GM18907 (cell line): Measurements from ENCODE around the gene PCCA.
"Not testable (repeated sequence)": the region's sequence is repeated elsewhere in the genome, so short reads cannot be mapped to it uniquely, and the experiment has no call there.

Source experiments
- ATAC-seq: cut with Tn5 transposase; IDR thresholded peaks from one replicate; pipeline ENCODE4 v1.9.1; 2021; ENCODE audit warnings: mild to moderate bottlenecking, moderate library complexity; ENCODE audit not compliant: unreplicated experiment

The PCCA gene

GRCh38 chr13:100349594-100349993, 260.7 kb downstream of the PCCA start:
- no peak for ATAC-seq

GRCh38 chr13:100350601-100351000, 261.7 kb downstream of the PCCA start:
- no peak for ATAC-seq

GRCh38 chr13:100356426-100356825, 267.5 kb downstream of the PCCA start:
- no peak for ATAC-seq

GRCh38 chr13:100356889-100357288, 268.0 kb downstream of the PCCA start:
- no peak for ATAC-seq

GRCh38 chr13:100357764-100358163, 268.9 kb downstream of the PCCA start:
- ATAC-seq = no peak

GRCh38 chr13:100361504-100361903, 272.6 kb downstream of the PCCA start:
- ATAC-seq = no peak

- no peak for ATAC-seq
These were observed 273.5 kb downstream of the PCCA start for GRCh38 chr13:100362371-100362770.

- ATAC-seq = no peak
These were observed 273.9 kb downstream of the PCCA start for GRCh38 chr13:100362781-100363180.

- no peak for ATAC-seq
These were observed 274.4 kb downstream of the PCCA start for GRCh38 chr13:100363285-100363711.

- no peak for ATAC-seq
These were observed 275.0 kb downstream of the PCCA start for GRCh38 chr13:100363874-100364273.

- no peak for ATAC-seq
These were observed 275.7 kb downstream of the PCCA start for GRCh38 chr13:100364591-100364990.

- ATAC-seq = no peak
These were observed 276.8 kb downstream of the PCCA start for GRCh38 chr13:100365680-100366079.

GRCh38 chr13:100378533-100378932, 289.6 kb downstream of the PCCA start:
- ATAC-seq = no peak

GRCh38 chr13:100381595-100382224, 292.8 kb downstream of the PCCA start:
- no peak for ATAC-seq

- no peak for ATAC-seq
These were observed 293.9 kb downstream of the PCCA start for GRCh38 chr13:100382785-100383184.

GRCh38 chr13:100387416-100387815, 298.5 kb downstream of the PCCA start:
- no peak for ATAC-seq

- not testable (repeated sequence) for ATAC-seq
These were observed 299.3 kb downstream of the PCCA start for GRCh38 chr13:100388150-100388549.

GRCh38 chr13:100388923-100389322, 300.0 kb downstream of the PCCA start:
- no peak for ATAC-seq

GRCh38 chr13:100389617-100390016, 300.7 kb downstream of the PCCA start:
- no peak for ATAC-seq

GRCh38 chr13:100392709-100393630, 304.1 kb downstream of the PCCA start:
- peak; percentile 69 for ATAC-seq

GRCh38 chr13:100394005-100394695, 305.3 kb downstream of the PCCA start:
- ATAC-seq = peak; percentile 83
